ENCODE results near the gene BACE1.
"Not testable (repeated sequence)": the region's sequence is repeated elsewhere in the genome, so short reads cannot be mapped to it uniquely, and the experiment has no call there.

DNA sequence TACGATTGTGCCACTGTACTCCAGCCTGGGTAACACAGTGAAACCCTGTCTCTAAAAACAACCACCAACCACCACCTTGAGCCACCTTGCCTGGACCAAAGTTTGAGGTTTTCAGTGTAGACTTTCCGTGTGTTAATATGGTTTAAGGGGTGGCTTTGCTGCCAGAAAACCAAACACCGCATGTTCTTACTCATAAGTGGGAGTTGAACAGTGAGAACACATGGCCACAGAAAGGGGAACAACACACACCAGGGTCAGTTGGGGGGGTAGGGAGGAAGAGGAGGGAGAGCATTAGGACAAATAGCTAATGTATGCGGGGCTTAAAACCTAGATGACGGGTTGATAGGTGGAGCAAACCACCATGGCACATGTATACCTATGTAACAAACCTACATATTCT, 43.9 kb downstream of the BACE1 start:
- TF ChIP-seq, protein P1, sequence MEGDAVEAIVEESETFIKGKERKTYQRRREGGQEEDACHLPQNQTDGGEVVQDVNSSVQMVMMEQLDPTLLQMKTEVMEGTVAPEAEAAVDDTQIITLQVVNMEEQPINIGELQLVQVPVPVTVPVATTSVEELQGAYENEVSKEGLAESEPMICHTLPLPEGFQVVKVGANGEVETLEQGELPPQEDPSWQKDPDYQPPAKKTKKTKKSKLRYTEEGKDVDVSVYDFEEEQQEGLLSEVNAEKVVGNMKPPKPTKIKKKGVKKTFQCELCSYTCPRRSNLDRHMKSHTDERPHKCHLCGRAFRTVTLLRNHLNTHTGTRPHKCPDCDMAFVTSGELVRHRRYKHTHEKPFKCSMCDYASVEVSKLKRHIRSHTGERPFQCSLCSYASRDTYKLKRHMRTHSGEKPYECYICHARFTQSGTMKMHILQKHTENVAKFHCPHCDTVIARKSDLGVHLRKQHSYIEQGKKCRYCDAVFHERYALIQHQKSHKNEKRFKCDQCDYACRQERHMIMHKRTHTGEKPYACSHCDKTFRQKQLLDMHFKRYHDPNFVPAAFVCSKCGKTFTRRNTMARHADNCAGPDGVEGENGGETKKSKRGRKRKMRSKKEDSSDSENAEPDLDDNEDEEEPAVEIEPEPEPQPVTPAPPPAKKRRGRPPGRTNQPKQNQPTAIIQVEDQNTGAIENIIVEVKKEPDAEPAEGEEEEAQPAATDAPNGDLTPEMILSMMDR (IDR thresholded peaks at IDR 0.05): not testable (repeated sequence)
- not testable (repeated sequence) for TF ChIP-seq POLR2AphosphoS5 (IDR thresholded peaks at IDR 0.05)

All from sigmoid colon (tissue), 4 donors.